Common myeloid progenitor, CD34-positive (primary cell): ENCODE measurements around the gene UBE2L6. TPM values are rescaled to one million over a fixed set of nuclear protein-coding genes. Genes with fewer than 3 reads are reported as not detected.

Experiments used
- CTCF ChIA-PET: fragments of 350-600 bp; sonication (Branson Sonifier 250); formaldehyde crosslinking; loops from one replicate; lab custom pipeline; 2021; ENCODE audit warnings: antibody characterized with exemption; lab: Charles Lee
- POLR2A ChIA-PET: fragments of 350-600 bp; sonication (Branson Sonifier 250); formaldehyde crosslinking; loops from one replicate; lab custom pipeline; 2021; ENCODE audit warnings: antibody characterized with exemption; lab: Charles Lee
- DNase-seq, 3 donors: peaks; one replicate each; pipeline versions ENCODE4 v3.0.0 to v3.0.0-alpha.2; 2013
- H3K27ac ChIP-seq, 2 experiments: 1 replicate in 1 of 2; 2 replicates in 1 of 2; pipeline ENCODE4 v1.7.0; 2013; ENCODE audit warnings: inconsistent platforms in 2 of 2, low read length in 2 of 2, mild to moderate bottlenecking in 2 of 2, low read depth in 1 of 2, moderate library complexity in 1 of 2; ENCODE audit not compliant: severe bottlenecking in 2 of 2, insufficient read depth in 1 of 2, poor library complexity in 1 of 2
- H3K27me3 ChIP-seq, 5 experiments: replicated peaks in 2 of 5; 1 replicate in 3 of 5; 2 replicates in 2 of 5; pipeline versions ENCODE4 v1.6.1 to v1.7.0; 2013; ENCODE audit warnings: low read length in 4 of 5, mild to moderate bottlenecking in 2 of 5, moderate library complexity in 2 of 5, inconsistent platforms in 1 of 5; ENCODE audit not compliant: insufficient read depth in 5 of 5, control insufficient read depth in 4 of 5
- H3K36me3 ChIP-seq, 4 experiments: 1 replicate in 2 of 4; 2 replicates in 2 of 4; pipeline versions ENCODE4 v1.6.1 to v1.7.0; 2013; ENCODE audit warnings: low read length in 3 of 4, control low read depth in 1 of 4, mild to moderate bottlenecking in 1 of 4; ENCODE audit not compliant: control insufficient read depth in 4 of 4, insufficient read depth in 4 of 4
- H3K4me1 ChIP-seq, 4 experiments: 1 replicate in 3 of 4; 2 replicates in 1 of 4; pipeline versions ENCODE4 v1.6.1 to v1.7.1; 2013; ENCODE audit warnings: low read length in 3 of 4, mild to moderate bottlenecking in 3 of 4, control low read depth in 1 of 4, inconsistent platforms in 1 of 4, moderate library complexity in 1 of 4; ENCODE audit not compliant: control insufficient read depth in 4 of 4, insufficient read depth in 4 of 4; ENCODE audit errors: control extremely low read depth in 1 of 4
- H3K4me3 ChIP-seq, 7 experiments: 1 replicate in 4 of 7; 2 replicates in 3 of 7; pipeline versions ENCODE4 v1.5.1 to v1.7.0; 2013; ENCODE audit warnings: mild to moderate bottlenecking in 7 of 7, low read length in 6 of 7, moderate library complexity in 6 of 7, inconsistent platforms in 2 of 7, low read depth in 2 of 7, control low read depth in 1 of 7; ENCODE audit not compliant: insufficient read depth in 4 of 7, control insufficient read depth in 1 of 7; ENCODE audit errors: extremely low read depth in 1 of 7
- H3K9me3 ChIP-seq, 5 experiments: 1 replicate in 4 of 5; 2 replicates in 1 of 5; pipeline versions ENCODE4 v1.6.1 to v1.7.1; 2013; ENCODE audit warnings: low read length in 4 of 5, mild to moderate bottlenecking in 2 of 5, inconsistent platforms in 1 of 5, low read depth in 1 of 5, moderate library complexity in 1 of 5; ENCODE audit not compliant: control insufficient read depth in 4 of 5, insufficient read depth in 2 of 5; ENCODE audit errors: control extremely low read depth in 1 of 5
- WGBS: methylation state at CpG from one replicate; pipeline ENCODE4 v1.1.5; 2013; ENCODE audit not compliant: insufficient coverage; 5-methylcytosine and 5-hydroxymethylcytosine counted together
- polyA plus RNA-seq: library from polyadenylated mRNA; unstranded; fragments of 120-200 nt; gene quantifications from one replicate; pipeline ENCODE4 v1.2.1, GENCODE V29; 2013

UBE2L6 gene
- 133 TPM for polyA plus RNA-seq

- DNase-seq: peak; percentile 54 to 85 (median 66)
- H3K9me3 ChIP-seq: no peaks in the 10 kb centered on the region
- H3K4me3 ChIP-seq: peak within 1 kb of the TSS; percentile 76 to 97 (median 94)
- POLR2A ChIA-PET: interaction anchor here (1.4 to 1.6 kb wide), 2 partner anchors 72 to 77 kb away, joined by 3 to 18 read pairs; no protein-coding TSS in a partner anchor
- peak within 1 kb of the TSS; percentile 46 to 76 for H3K27ac ChIP-seq
- CTCF ChIA-PET: interaction anchor here (0.6 to 9.5 kb wide), 34 partner anchors 10 to 944 kb away, joined by 3 to 401 read pairs (median 4); partner anchors contain the start of genes SERPING1, SLC43A1 and SMTNL1
- H3K4me1 ChIP-seq: peaks cover 13 to 62% (median 34%) of the 10 kb centered on the region in 4 experiments
- peaks cover 0 to under 1% (median 0%) of the 10 kb centered on the region in 4 experiments for H3K36me3 ChIP-seq
- WGBS: 0% methylated on average over 36 of the region's 92 CpGs
- no peaks in the 10 kb centered on the region for H3K27me3 ChIP-seq
These were observed at the start of gene UBE2L6 for GRCh38 chr11:57567515-57568329. TSS of gene UBE2L6 (minus strand) at chr11:57567672. CDS start at chr11:57567611, 61 bp downstream.

- Histone ChIP-seq H3K9me3 (peaks cover 0 to 12% (median 6%) of the 10 kb centered on the region in 5 experiments), H3K4me3 (no peak overlapping the region), H3K27me3 (no peaks in the 10 kb centered on the region), H3K4me1 (no peaks in the 10 kb centered on the region), H3K27ac (no peak overlapping the region), H3K36me3 (peaks cover 0 to 45% (median 21%) of the 10 kb centered on the region in 4 experiments)
- no peak for DNase-seq
- POLR2A ChIA-PET: no interaction called here
- 95% methylated on average over 3 of the region's 3 CpGs for WGBS
- CTCF ChIA-PET: interaction anchor here (1.5 to 18.3 kb wide), 2 partner anchors 23 to 28 kb away, joined by 7 to 158 read pairs; no protein-coding TSS in a partner anchor
These were observed 49.1 kb upstream of the UBE2L6 start for GRCh38 chr11:57616595-57616994.

- no peak overlapping the region for H3K27ac ChIP-seq
- ChIA-PET CTCF (interaction anchor here (2.2 to 18.3 kb wide), 3 partner anchors 11 to 24 kb away, joined by 7 to 158 read pairs (median 11); no protein-coding TSS in a partner anchor), POLR2A (no interaction called here)
- H3K4me3 ChIP-seq: no peak overlapping the region
- no peaks in the 10 kb centered on the region for H3K4me1 ChIP-seq
- peaks cover 0 to 9% (median 6%) of the 10 kb centered on the region in 5 experiments for H3K9me3 ChIP-seq
- no CpG with 5 or more reads among the region's 1 CpG for WGBS
- peaks cover 2 to 56% (median 24%) of the 10 kb centered on the region in 4 experiments for H3K36me3 ChIP-seq
- H3K27me3 ChIP-seq: no peaks in the 10 kb centered on the region
- no peak for DNase-seq
These were observed 47.8 kb upstream of the UBE2L6 start for GRCh38 chr11:57615308-57615707.

GRCh38 chr11:57614234-57614772 lies 46.8 kb upstream of the UBE2L6 start:
- POLR2A ChIA-PET: no interaction called here
- Histone ChIP-seq H3K4me1 (no peaks in the 10 kb centered on the region), H3K9me3 (peaks cover 0 to 5% (median 2%) of the 10 kb centered on the region in 5 experiments), H3K4me3 (no peak overlapping the region), H3K36me3 (peaks cover 2 to 55% (median 24%) of the 10 kb centered on the region in 4 experiments), H3K27ac (no peak overlapping the region), H3K27me3 (no peaks in the 10 kb centered on the region)
- no peak for DNase-seq
- 95% methylated on average over 10 of the region's 10 CpGs for WGBS
- CTCF ChIA-PET: interaction anchor here (1.3 to 18.3 kb wide), 4 partner anchors 10 to 25 kb away, joined by 3 to 158 read pairs (median 9); no protein-coding TSS in a partner anchor

- Histone ChIP-seq H3K9me3 (no peaks in the 10 kb centered on the region), H3K27me3 (no peaks in the 10 kb centered on the region), H3K27ac (no peak overlapping the region), H3K36me3 (peaks cover 5 to 64% (median 33%) of the 10 kb centered on the region in 4 experiments), H3K4me1 (peaks cover 0 to under 1% (median 0%) of the 10 kb centered on the region in 4 experiments), H3K4me3 (no peak overlapping the region)
- CTCF ChIA-PET: interaction anchor here (1.0 to 18.3 kb wide), 5 partner anchors 10 to 30 kb away, joined by 3 to 158 read pairs (median 6); no protein-coding TSS in a partner anchor
- 96% methylated on average over 4 of the region's 4 CpGs for WGBS
- no peak for DNase-seq
- POLR2A ChIA-PET: no interaction called here
These were observed 42.7 kb upstream of the UBE2L6 start for GRCh38 chr11:57610170-57610569.

- CTCF ChIA-PET: interaction anchor here (0.6 to 7.3 kb wide), 17 partner anchors 9 to 263 kb away, joined by 3 to 105 read pairs (median 5); partner anchors contain the start of genes SLC43A1 and UBE2L6
- H3K9me3 ChIP-seq: no peaks in the 10 kb centered on the region
- 96% methylated on average over 3 of the region's 5 CpGs for whole genome bisulfite sequencing
- no peak overlapping the region for H3K4me3 ChIP-seq
- peaks cover 3 to 24% (median 12%) of the 10 kb centered on the region in 4 experiments for H3K36me3 ChIP-seq
- no peaks in the 10 kb centered on the region for H3K27me3 ChIP-seq
- DNase-seq: peak; percentile 68 to 85 (median 83)
- POLR2A ChIA-PET: no interaction called here
- peaks cover 0 to 20% (median 13%) of the 10 kb centered on the region in 4 experiments for H3K4me1 ChIP-seq
- peak overlapping the region in 1 of 2 experiments; percentile 66 for H3K27ac ChIP-seq
These were observed 37.6 kb upstream of the UBE2L6 start for GRCh38 chr11:57605028-57605420.
